GM18951 (cell line): ENCODE data around the gene TLCD2.
"Not testable (repeated sequence)": the region's sequence is repeated elsewhere in the genome, so short reads cannot be mapped to it uniquely, and the experiment has no call there.

Experiments
- POLR2A ChIP-seq: IDR thresholded peaks from 4 replicates; pipeline ENCODE4 v1.6.1; 2011; ENCODE audit warnings: mild to moderate bottlenecking; ENCODE audit not compliant: insufficient read length, insufficient read depth; ENCODE audit errors: extremely low read depth
- in situ Hi-C: fragments of 300-500 bp; cut with MboI; formaldehyde crosslinking; loops from one replicate; pipeline ENCODE4 v1.12.0; 2022; ENCODE audit warnings: low sequenced_read_pairs, mixed read lengths, inconsistent platforms; ENCODE audit not compliant: unreplicated experiment

The TLCD2 gene

GRCh38 chr17:1709403-1709951 lies 700 bp downstream of the TLCD2 start:
- in situ Hi-C loops, result loop anchor here (25.0 kb wide), 1 partner anchor 328 kb away; the partner anchor contains the start of genes DPH1, OVCA2 and RTN4RL1
- TF ChIP-seq POLR2A, result no peak

- in situ Hi-C loops, result loop anchor here (25.0 kb wide), 1 partner anchor 328 kb away; the partner anchor contains the start of genes DPH1, OVCA2 and RTN4RL1
Observed at GRCh38 chr17:1708791-1709346, 1.3 kb downstream of the TLCD2 start.

- in situ Hi-C loops, result loop anchor here (25.0 kb wide), 1 partner anchor 330 kb away; the partner anchor contains the start of genes DPH1, OVCA2 and RTN4RL1
- TF ChIP-seq POLR2A, result no peak
Observed at GRCh38 chr17:1707107-1707506, 3.1 kb downstream of the TLCD2 start.

GRCh38 chr17:1705004-1705403 lies 5.2 kb downstream of the TLCD2 start:
- in situ Hi-C loops, result loop anchor here (25.0 kb wide), 1 partner anchor 332 kb away; the partner anchor contains the start of genes DPH1, OVCA2 and RTN4RL1
- TF ChIP-seq POLR2A, result no peak

GRCh38 chr17:1703063-1703462 lies 7.1 kb downstream of the TLCD2 start:
- TF ChIP-seq POLR2A, result no peak
- in situ Hi-C loops, result loop anchor here (25.0 kb wide), 1 partner anchor 334 kb away; the partner anchor contains the start of genes DPH1, OVCA2 and RTN4RL1

GRCh38 chr17:1699891-1700290 lies 10.3 kb downstream of the TLCD2 start:
- in situ Hi-C loops, result loop anchor here (25.0 kb wide), 1 partner anchor 337 kb away; the partner anchor contains the start of genes DPH1, OVCA2 and RTN4RL1

- TF ChIP-seq POLR2A, result no peak
- in situ Hi-C loops, result no loop called here
Observed at GRCh38 chr17:1697681-1698080, 12.5 kb downstream of the TLCD2 start.

- TF ChIP-seq POLR2A, result no peak
Observed at GRCh38 chr17:1695365-1695764, 14.8 kb downstream of the TLCD2 start.

GRCh38 chr17:1693339-1693738 lies 16.8 kb downstream of the TLCD2 start:
- no peak for TF ChIP-seq POLR2A
- in situ Hi-C loops, result no loop called here

More at GRCh38 chr17:1695365-1695764, 14.8 kb downstream of the TLCD2 start:
- in situ Hi-C loops, result no loop called here

GRCh38 chr17:1690544-1691221 lies 19.5 kb downstream of the TLCD2 start:
- in situ Hi-C loops, result no loop called here
- TF ChIP-seq POLR2A, result no peak

- in situ Hi-C loops, result not testable (repeated sequence)
Observed at GRCh38 chr17:1688405-1688804, 21.8 kb downstream of the TLCD2 start.

- no peak for TF ChIP-seq POLR2A
- in situ Hi-C loops, result no loop called here
Observed at GRCh38 chr17:1686086-1686485, 24.1 kb downstream of the TLCD2 start.

- in situ Hi-C loops, result no loop called here
- TF ChIP-seq POLR2A, result peak; percentile 92
Observed at GRCh38 chr17:1684378-1685189, 25.6 kb downstream of the TLCD2 start, which contains the start of gene PRPF8. Gene PRPF8, minus strand, starts transcription at chr17:1684867. Its CDS starts 296 bp downstream, at chr17:1684571.
